GM12864 (cell line): Measurements from ENCODE around the gene NLRP4.

Source experiments
- DNase-seq: peaks from one replicate; pipeline ENCODE4 v3.0.0-alpha.2; 2011; ENCODE audit warnings: low read depth
- H3K4me3 ChIP-seq: 2 replicates; pipeline ENCODE4 v1.5.1; 2011; ENCODE audit warnings: mild to moderate bottlenecking, low read depth, low read length, control low read depth
- CTCF ChIP-seq: IDR thresholded peaks from 2 replicates; pipeline ENCODE4 v1.5.1; 2011; ENCODE audit warnings: low read depth, mild to moderate bottlenecking, moderate library complexity, low read length, control low read depth, inconsistent platforms; ENCODE audit errors: missing control alignments

NLRP4 gene

DNA sequence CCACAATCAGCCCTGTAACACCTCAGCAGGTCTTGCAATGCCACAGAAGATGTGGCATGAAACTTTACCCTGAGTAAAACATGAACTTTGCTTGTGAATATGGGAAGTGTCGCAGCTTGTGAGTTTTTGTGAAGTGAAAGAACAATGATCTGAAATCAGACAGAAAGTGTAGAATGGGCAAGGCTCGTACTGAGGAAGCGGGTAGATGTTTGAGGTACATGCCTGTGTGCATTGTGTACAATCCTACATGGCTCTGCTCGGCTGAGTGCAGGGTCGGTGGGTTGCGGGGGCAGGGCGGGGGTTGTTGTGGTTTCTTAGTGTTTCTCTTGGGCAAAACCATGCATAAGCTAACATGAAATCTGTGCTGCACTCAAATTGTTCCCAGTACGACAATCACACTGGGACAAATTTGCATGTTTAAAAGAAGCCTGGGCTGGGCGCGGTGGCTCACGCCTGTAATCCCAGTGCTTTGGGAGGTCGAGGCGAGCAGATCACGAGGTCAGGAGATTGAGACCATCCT, 94.7 kb downstream of the NLRP4 start:
- no peak overlapping the region for H3K4me3 ChIP-seq
- no peak for TF ChIP-seq CTCF
- peak; percentile 7 for DNase-seq
